Endothelial cell (in vitro differentiated cells): Measurements from ENCODE around the gene SLC29A3. TPM values are rescaled to one million over a fixed set of nuclear protein-coding genes. Genes with fewer than 3 reads are reported as not detected.

Source experiments
- DNase-seq: peaks from one replicate; pipeline ENCODE4 v3.0.0; 2021; ENCODE audit warnings: low spot score
- H3K27ac Mint-ChIP-seq: one replicate; pipeline ENCODE4 v1.8.0; 2021; ENCODE audit warnings: mixed read lengths, inconsistent platforms; ENCODE audit not compliant: unreplicated experiment
- H3K27me3 Mint-ChIP-seq: one replicate; pipeline ENCODE4 v1.8.0; 2021; ENCODE audit warnings: mild to moderate bottlenecking, moderate library complexity, mixed read lengths, inconsistent platforms; ENCODE audit not compliant: unreplicated experiment
- H3K36me3 Mint-ChIP-seq: one replicate; pipeline ENCODE4 v1.8.0; 2021; ENCODE audit warnings: mild to moderate bottlenecking, low read depth, mixed read lengths, inconsistent platforms; ENCODE audit not compliant: unreplicated experiment
- H3K4me1 Mint-ChIP-seq: one replicate; pipeline ENCODE4 v1.8.0; 2021; ENCODE audit warnings: mild to moderate bottlenecking, mixed read lengths, inconsistent platforms; ENCODE audit not compliant: unreplicated experiment
- H3K4me3 Mint-ChIP-seq: one replicate; pipeline ENCODE4 v1.8.0; 2021; ENCODE audit warnings: mild to moderate bottlenecking, mixed read lengths, inconsistent platforms; ENCODE audit not compliant: unreplicated experiment
- H3K9me3 Mint-ChIP-seq: one replicate; pipeline ENCODE4 v1.8.0; 2021; ENCODE audit warnings: mixed read lengths, inconsistent platforms; ENCODE audit not compliant: unreplicated experiment
- CTCF ChIP-seq: fragments of 200-600 bp; sonication (generic); IDR thresholded peaks from one replicate; pipeline ENCODE4 v1.5.0; 2021; ENCODE audit warnings: antibody characterized with exemption; ENCODE audit not compliant: unreplicated experiment
- total RNA-seq: library from RNA; stranded (reverse); fragmentation: NEBNext Ultra II Directional; extraction: Animal tissue kit (Norgen Biotek cat#: 25700); gene quantifications from one replicate; pipeline ENCODE4 v1.2.1, GENCODE V29; 2021; ENCODE audit not compliant: unreplicated experiment

Gene SLC29A3
- total RNA-seq, 1 donor from 2014 or later: 11.7 TPM

DNA sequence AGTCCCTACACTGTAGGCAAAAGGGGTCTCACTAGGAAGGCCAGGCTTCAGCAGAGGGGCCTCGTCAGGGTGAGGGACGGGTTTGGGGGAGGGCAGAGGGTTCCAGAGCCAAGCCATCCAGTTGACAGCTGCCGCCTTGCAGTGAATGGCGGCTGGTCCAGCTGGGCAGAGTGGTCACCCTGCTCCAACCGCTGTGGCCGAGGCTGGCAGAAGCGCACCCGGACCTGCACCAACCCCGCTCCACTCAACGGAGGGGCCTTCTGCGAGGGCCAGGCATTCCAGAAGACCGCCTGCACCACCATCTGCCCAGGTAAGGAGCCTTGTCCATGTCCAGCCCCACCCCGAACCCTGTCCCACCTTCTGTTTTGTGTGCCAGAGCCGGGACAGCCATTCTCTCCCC lies 31.6 kb upstream of the SLC29A3 start:
- no peak overlapping the region for H3K4me3 Mint-ChIP-seq
- H3K4me1 Mint-ChIP-seq: peaks cover 19% of the 10 kb centered on the region
- H3K9me3 Mint-ChIP-seq: no peaks in the 10 kb centered on the region
- no peak for DNase-seq
- no peak for TF ChIP-seq CTCF
- peaks cover 34% of the 10 kb centered on the region for H3K27me3 Mint-ChIP-seq
- H3K36me3 Mint-ChIP-seq: peaks cover 56% of the 10 kb centered on the region
- no peak overlapping the region for H3K27ac Mint-ChIP-seq

DNA sequence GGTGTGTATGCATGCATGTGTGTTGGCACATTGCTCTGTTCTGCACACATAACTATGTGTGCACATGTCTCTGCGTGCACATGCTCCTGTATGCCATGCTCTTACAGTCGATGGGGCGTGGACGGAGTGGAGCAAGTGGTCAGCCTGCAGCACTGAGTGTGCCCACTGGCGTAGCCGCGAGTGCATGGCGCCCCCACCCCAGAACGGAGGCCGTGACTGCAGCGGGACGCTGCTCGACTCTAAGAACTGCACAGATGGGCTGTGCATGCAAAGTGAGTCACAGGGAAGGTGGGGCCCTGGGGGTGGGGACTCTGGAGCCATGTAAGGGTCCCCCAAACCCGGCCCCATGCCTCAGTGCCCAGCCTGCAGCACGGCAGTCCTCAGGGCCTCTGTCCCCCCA lies 30.6 kb upstream of the SLC29A3 start:
- Mint-ChIP-seq H3K27ac (peak overlapping the region; percentile 27), H3K9me3 (no peaks in the 10 kb centered on the region), H3K4me1 (peaks cover 18% of the 10 kb centered on the region), H3K36me3 (peaks cover 62% of the 10 kb centered on the region), H3K4me3 (no peak overlapping the region), H3K27me3 (peaks cover 37% of the 10 kb centered on the region)
- no peak for TF ChIP-seq CTCF
- no peak for DNase-seq

- no peaks in the 10 kb centered on the region for H3K9me3 Mint-ChIP-seq
- peaks cover 14% of the 10 kb centered on the region for H3K4me1 Mint-ChIP-seq
- no peak for DNase-seq
- H3K4me3 Mint-ChIP-seq: peak overlapping the region; percentile 51
- peaks cover 59% of the 10 kb centered on the region for H3K36me3 Mint-ChIP-seq
- no peak for TF ChIP-seq CTCF
- H3K27ac Mint-ChIP-seq: no peak overlapping the region
- H3K27me3 Mint-ChIP-seq: peaks cover 35% of the 10 kb centered on the region
These were observed 29.5 kb upstream of the SLC29A3 start for GRCh38 chr10:71289421-71290130.

DNA sequence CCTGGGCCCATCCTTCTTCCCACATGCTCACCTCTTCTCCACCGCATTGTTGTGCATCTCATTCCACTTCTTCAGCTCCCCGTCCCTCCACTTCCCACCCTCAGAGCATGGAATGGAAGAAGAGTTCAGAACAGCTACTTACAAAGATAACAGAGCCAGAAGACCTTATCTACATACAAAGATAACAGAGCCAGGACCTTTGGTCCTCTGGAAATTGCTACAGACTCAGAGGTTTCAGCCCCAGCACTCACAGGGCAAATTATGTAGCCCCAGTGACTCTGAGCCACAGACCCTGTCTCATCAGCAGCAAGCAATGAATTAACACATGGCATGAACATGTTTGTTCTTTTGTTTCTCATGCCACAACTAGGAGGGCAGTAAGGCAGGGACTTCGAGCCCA lies 28.7 kb upstream of the SLC29A3 start:
- no peak for TF ChIP-seq CTCF
- no peaks in the 10 kb centered on the region for H3K9me3 Mint-ChIP-seq
- H3K4me3 Mint-ChIP-seq: peak overlapping the region; percentile 82
- DNase-seq: no peak
- H3K36me3 Mint-ChIP-seq: peaks cover 62% of the 10 kb centered on the region
- peaks cover 41% of the 10 kb centered on the region for H3K27me3 Mint-ChIP-seq
- peaks cover 14% of the 10 kb centered on the region for H3K4me1 Mint-ChIP-seq
- H3K27ac Mint-ChIP-seq: no peak overlapping the region

DNA sequence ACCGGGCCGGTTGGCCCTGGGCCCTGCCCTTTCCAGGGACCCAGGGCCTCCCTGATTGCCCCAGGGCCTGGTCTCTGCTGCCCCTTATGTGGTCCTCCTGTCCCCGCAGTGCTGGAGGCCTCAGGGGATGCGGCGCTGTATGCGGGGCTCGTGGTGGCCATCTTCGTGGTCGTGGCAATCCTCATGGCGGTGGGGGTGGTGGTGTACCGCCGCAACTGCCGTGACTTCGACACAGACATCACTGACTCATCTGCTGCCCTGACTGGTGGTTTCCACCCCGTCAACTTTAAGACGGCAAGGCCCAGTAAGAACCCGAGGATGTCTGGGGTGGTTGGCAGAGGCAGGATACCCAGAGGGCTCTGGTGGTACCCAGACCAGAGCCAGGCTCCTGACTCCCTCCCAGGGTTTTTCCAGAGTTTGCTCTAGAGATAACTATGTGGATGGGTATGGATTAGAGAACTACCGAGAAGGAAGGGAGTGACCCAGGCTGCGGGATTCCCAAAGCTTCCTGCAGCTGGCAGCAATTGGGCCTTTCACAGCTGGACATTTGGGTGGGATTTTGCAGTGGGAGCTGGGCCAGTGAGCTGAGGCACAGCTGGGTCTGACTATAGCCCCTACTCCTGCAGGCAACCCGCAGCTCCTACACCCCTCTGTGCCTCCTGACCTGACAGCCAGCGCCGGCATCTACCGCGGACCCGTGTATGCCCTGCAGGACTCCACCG lies 28.1 kb upstream of the SLC29A3 start:
- H3K27ac Mint-ChIP-seq: no peak overlapping the region
- H3K9me3 Mint-ChIP-seq: no peaks in the 10 kb centered on the region
- TF ChIP-seq CTCF: no peak
- H3K36me3 Mint-ChIP-seq: peaks cover 61% of the 10 kb centered on the region
- H3K4me1 Mint-ChIP-seq: peaks cover 14% of the 10 kb centered on the region
- H3K27me3 Mint-ChIP-seq: peaks cover 46% of the 10 kb centered on the region
- no peak overlapping the region for H3K4me3 Mint-ChIP-seq
- DNase-seq: no peak
